ENCODE measurements around the gene IFI27L2. TPM values are rescaled to one million over a fixed set of nuclear protein-coding genes. Genes with fewer than 3 reads are reported as not detected.

IFI27L2 gene
- total RNA-seq, 2 donors from 2014 or later, result 21.5 to 25.8 TPM

DNA sequence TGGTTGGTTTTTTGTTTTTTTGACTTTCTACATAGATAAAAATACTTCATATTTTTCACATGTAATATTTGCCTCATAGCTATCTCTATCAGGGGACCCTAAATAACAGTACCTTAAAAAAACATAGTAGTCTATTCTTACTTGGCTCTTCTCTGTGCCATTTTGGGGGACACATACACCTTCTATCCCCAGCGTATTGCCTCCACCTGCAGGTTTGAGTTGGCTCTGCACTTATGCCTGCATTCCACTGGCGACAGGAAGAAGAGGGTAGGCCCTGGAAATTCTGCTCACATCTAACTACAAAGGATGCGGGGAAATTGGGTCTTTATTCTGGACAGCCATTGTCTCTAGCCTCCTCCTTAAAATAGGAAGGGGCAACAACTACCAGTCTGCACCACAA is 13.8 kb upstream of the IFI27L2 start:
- Mint-ChIP-seq H3K4me3 (no peak overlapping the region), H3K27me3 (peaks cover 5% of the 10 kb centered on the region), H3K27ac (no peak overlapping the region), H3K4me1 (peaks cover 3% of the 10 kb centered on the region), H3K36me3 (ENCODE audit: low read depth) (peaks cover 2% of the 10 kb centered on the region)
- ATAC-seq (no peak), DNase-seq (no peak)
- no peaks in the 10 kb centered on the region for H3K9me3 ChIP-seq (ENCODE audit: control insufficient read depth, low read length, poor library complexity, severe bottlenecking)

GRCh38 chr14:94142836-94143235 is 13.4 kb upstream of the IFI27L2 start:
- Mint-ChIP-seq H3K4me1 (peaks cover 3% of the 10 kb centered on the region), H3K36me3 (ENCODE audit: low read depth) (peaks cover 2% of the 10 kb centered on the region), H3K4me3 (no peak overlapping the region), H3K27me3 (peaks cover 5% of the 10 kb centered on the region), H3K27ac (no peak overlapping the region)
- H3K9me3 ChIP-seq (ENCODE audit: control insufficient read depth, low read length, poor library complexity, severe bottlenecking), result no peaks in the 10 kb centered on the region
- ATAC-seq (no peak), DNase-seq (no peak)

DNA sequence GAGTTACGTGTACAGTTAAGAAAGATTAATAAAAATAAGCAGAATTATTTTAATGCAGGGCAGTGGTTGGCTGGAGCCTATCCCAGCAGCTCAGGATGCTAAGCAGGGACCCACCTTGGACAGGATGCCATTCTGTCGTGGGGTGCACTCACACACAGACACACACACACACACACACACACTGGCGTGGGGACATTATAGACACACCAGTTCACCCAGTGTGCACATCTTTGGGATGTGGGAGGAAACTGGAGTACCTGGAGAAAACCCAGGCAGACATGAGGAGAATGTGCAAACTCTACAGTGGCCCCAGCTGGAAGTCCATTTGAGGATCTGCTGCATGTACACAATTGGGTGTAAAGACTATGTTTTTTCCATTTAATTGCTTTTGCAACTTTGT is 12.8 kb upstream of the IFI27L2 start:
- Mint-ChIP-seq H3K4me1 (peaks cover 3% of the 10 kb centered on the region), H3K4me3 (no peak overlapping the region), H3K27me3 (peaks cover 5% of the 10 kb centered on the region), H3K36me3 (ENCODE audit: low read depth) (peaks cover 2% of the 10 kb centered on the region), H3K27ac (no peak overlapping the region)
- H3K9me3 ChIP-seq (ENCODE audit: control insufficient read depth, low read length, poor library complexity, severe bottlenecking), result no peaks in the 10 kb centered on the region
- ATAC-seq (no peak), DNase-seq (no peak)

GRCh38 chr14:94139421-94139820 is 10.0 kb upstream of the IFI27L2 start:
- H3K27ac Mint-ChIP-seq, result no peak overlapping the region
- H3K4me1 Mint-ChIP-seq, result peaks cover 2% of the 10 kb centered on the region
- DNase-seq (no peak), ATAC-seq (no peak)
- H3K4me3 Mint-ChIP-seq, result no peak overlapping the region
- H3K36me3 Mint-ChIP-seq (ENCODE audit: low read depth), result peaks cover 2% of the 10 kb centered on the region
- no peaks in the 10 kb centered on the region for H3K9me3 ChIP-seq (ENCODE audit: control insufficient read depth, low read length, poor library complexity, severe bottlenecking)
- H3K27me3 Mint-ChIP-seq, result peaks cover 9% of the 10 kb centered on the region

DNA sequence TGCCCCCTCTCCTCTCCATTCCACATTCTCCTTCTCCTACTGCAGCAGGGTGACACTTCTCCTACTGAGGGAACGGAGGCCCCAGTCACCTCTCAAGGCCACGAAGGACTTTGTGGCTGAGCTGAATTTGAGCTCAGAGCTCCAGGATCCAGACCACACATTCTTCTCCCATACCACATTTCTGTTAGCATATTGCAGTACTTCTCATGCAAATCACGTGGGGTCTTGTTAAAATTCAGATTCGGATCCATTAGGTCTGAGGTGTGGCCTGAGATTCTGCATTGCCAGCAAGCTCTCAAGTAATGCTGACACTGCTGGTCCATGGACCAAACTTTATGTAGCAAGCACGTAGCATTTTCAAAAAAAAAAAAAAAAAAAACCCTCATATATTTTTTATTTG is 9.6 kb upstream of the IFI27L2 start:
- DNase-seq (no peak), ATAC-seq (no peak)
- Mint-ChIP-seq H3K4me3 (no peak overlapping the region), H3K4me1 (peaks cover 2% of the 10 kb centered on the region), H3K36me3 (ENCODE audit: low read depth) (peaks cover 2% of the 10 kb centered on the region), H3K27me3 (peaks cover 9% of the 10 kb centered on the region), H3K27ac (no peak overlapping the region)
- no peaks in the 10 kb centered on the region for H3K9me3 ChIP-seq (ENCODE audit: control insufficient read depth, low read length, poor library complexity, severe bottlenecking)

DNA sequence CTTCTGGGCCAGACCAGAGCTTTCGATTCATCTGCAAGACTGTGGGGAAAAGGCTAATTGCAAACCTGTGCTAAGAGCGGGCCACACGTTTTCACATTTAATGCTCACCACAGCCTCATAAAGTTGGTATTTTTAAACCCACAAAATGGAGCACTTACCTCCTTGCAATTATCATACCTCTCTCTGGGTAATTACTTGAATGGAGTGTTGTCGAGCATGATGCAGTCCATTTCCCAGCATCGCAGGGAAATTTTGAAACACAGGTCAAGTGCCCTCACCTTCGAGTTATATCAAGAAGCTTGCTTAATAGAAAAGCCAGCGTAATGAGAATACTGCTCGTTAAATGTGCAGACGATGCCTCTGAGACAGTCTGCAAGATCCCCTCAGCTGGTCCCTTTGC is 8.8 kb upstream of the IFI27L2 start:
- H3K27me3 Mint-ChIP-seq, result peaks cover 9% of the 10 kb centered on the region
- peaks cover 2% of the 10 kb centered on the region for H3K4me1 Mint-ChIP-seq
- DNase-seq (no peak), ATAC-seq (no peak)
- H3K36me3 Mint-ChIP-seq (ENCODE audit: low read depth), result peaks cover 2% of the 10 kb centered on the region
- H3K27ac Mint-ChIP-seq, result no peak overlapping the region
- H3K4me3 Mint-ChIP-seq, result no peak overlapping the region
- H3K9me3 ChIP-seq (ENCODE audit: control insufficient read depth, low read length, poor library complexity, severe bottlenecking), result no peaks in the 10 kb centered on the region

- Mint-ChIP-seq H3K27ac (no peak overlapping the region), H3K4me1 (peaks cover 2% of the 10 kb centered on the region), H3K27me3 (peaks cover 9% of the 10 kb centered on the region), H3K4me3 (no peak overlapping the region), H3K36me3 (ENCODE audit: low read depth) (peaks cover 2% of the 10 kb centered on the region)
- ATAC-seq, result peak; percentile 96
- peak; percentile 57 to 87 (median 65) for DNase-seq
- no peaks in the 10 kb centered on the region for H3K9me3 ChIP-seq (ENCODE audit: control insufficient read depth, low read length, poor library complexity, severe bottlenecking)
Observed at GRCh38 chr14:94136575-94137331, 7.3 kb upstream of the IFI27L2 start.

DNA sequence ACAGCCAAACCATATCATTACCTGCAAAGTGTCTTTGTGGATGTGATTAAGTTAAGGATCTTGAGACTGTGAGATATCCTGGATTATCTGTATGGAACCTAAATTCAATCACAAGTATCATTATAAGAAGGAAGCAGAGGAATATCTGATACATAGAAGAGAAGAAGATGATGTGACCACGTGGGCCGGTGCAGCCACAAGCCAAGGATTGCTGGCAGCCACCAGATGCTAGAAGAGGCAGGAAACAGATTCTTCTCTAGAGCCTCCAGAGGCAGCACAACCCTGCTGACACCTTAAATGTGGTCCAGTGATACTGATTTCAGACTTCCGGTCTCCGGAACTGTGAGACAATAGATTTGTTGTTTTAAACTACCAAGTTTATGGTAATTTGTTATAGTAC is 6.1 kb upstream of the IFI27L2 start:
- peaks cover 9% of the 10 kb centered on the region for H3K27me3 Mint-ChIP-seq
- no peak overlapping the region for H3K4me3 Mint-ChIP-seq
- ATAC-seq, result no peak
- DNase-seq, result no peak
- H3K4me1 Mint-ChIP-seq, result peaks cover 2% of the 10 kb centered on the region
- H3K27ac Mint-ChIP-seq, result no peak overlapping the region
- H3K36me3 Mint-ChIP-seq (ENCODE audit: low read depth), result peaks cover 2% of the 10 kb centered on the region
- H3K9me3 ChIP-seq (ENCODE audit: control insufficient read depth, low read length, poor library complexity, severe bottlenecking), result no peaks in the 10 kb centered on the region

DNA sequence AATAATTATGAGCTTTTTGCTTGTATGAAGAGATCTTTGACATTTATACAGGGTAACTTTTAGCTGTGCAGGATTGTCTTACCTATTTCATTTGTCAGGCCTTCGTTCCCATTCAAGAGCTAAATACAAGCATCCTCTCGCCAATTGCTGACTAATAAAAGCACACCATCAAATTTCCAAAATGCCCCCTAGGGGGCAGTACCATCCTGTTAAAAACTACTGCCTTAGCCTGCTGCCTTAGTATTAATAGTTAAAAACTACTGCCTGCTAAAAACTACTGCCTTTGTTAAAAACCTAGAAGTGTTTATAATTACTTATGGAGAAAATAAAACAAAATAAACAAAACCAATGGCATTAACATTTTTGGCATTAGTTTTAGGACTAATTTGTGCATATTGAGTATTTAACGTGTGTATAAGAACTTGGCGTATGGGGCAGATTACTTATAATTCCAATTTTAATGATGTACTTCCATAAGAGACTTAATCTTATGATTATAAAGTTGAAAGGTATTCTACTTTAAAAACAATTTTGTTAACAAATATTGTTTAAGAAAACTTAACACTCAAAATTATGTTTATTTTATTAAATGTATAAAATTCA is 3.0 kb upstream of the IFI27L2 start:
- H3K4me1 Mint-ChIP-seq, result peaks cover 21% of the 10 kb centered on the region
- DNase-seq, result peak in 2 of 3 donors; percentile 18 to 53
- H3K36me3 Mint-ChIP-seq (ENCODE audit: low read depth), result no peaks in the 10 kb centered on the region
- H3K27me3 Mint-ChIP-seq, result peaks cover 4% of the 10 kb centered on the region
- H3K9me3 ChIP-seq (ENCODE audit: control insufficient read depth, low read length, poor library complexity, severe bottlenecking), result no peaks in the 10 kb centered on the region
- H3K27ac Mint-ChIP-seq, result no peak overlapping the region
- peak; percentile 47 for ATAC-seq
- H3K4me3 Mint-ChIP-seq, result no peak overlapping the region

GRCh38 chr14:94129758-94130414 is 482 bp upstream of the IFI27L2 start:
- Mint-ChIP-seq H3K4me3 (peak overlapping the region; percentile 89), H3K4me1 (peaks cover 19% of the 10 kb centered on the region), H3K36me3 (ENCODE audit: low read depth) (no peaks in the 10 kb centered on the region), H3K27ac (peak overlapping the region; percentile 82), H3K27me3 (no peaks in the 10 kb centered on the region)
- no peaks in the 10 kb centered on the region for H3K9me3 ChIP-seq (ENCODE audit: control insufficient read depth, low read length, poor library complexity, severe bottlenecking)
- DNase-seq, result peak in 1 of 3 donors; percentile 17
- peak; percentile 47 for ATAC-seq

DNA sequence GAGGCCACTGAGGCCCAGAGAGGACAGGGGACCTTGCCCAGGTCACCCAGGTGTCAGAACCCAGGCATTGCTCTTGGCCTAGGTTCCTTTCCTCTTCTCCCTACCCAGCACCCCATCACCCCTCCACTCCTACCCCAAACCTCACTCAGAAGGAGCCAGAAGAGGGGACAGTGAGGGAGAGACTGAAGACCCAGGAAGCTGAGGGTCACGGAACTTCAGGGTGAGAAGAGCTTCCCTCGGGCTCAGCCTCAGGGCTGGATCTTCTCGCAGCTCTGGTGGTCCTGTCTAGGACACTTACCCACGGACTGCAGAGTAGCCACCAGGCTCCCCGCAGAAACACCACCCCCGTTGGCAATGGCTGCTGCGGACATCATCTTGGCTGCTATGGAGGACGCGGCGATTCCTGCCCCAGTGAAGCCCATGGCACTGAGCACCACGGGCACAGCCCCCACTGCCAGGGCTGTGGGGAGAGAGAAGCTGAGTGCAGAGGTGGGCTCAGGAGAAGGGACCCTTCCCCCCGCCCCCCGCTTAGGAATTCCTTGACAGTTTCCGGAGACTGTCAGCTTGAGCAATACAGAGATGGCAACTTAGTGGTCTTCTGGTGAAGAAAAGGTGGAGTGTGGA is 1.1 kb downstream of the IFI27L2 start:
- no peaks in the 10 kb centered on the region for H3K27me3 Mint-ChIP-seq
- H3K4me3 Mint-ChIP-seq, result peak overlapping the region; percentile 89
- H3K27ac Mint-ChIP-seq, result no peak overlapping the region
- DNase-seq, result no peak
- peaks cover 19% of the 10 kb centered on the region for H3K4me1 Mint-ChIP-seq
- H3K9me3 ChIP-seq (ENCODE audit: control insufficient read depth, low read length, poor library complexity, severe bottlenecking), result no peaks in the 10 kb centered on the region
- no peaks in the 10 kb centered on the region for H3K36me3 Mint-ChIP-seq (ENCODE audit: low read depth)
- ATAC-seq, result no peak

DNA sequence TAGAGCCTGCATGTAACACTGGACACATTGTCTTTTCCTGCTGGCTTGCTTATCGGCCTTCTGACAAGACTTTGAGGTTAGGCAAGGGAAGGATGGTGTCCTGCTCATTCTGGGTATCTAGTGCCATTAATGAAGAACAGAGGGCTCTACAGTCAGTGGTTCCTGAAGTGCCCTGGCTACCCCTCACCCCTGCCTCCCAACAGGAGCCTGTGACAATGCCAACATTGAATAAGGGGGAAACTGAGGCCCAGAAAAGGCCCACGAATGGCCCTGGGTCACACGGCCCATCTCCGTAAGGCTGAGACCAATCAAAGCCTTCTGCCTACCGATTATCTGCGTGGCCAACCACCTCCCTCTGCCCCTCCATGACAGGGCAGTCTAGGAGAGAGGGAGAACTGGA is 2.1 kb downstream of the IFI27L2 start:
- Mint-ChIP-seq H3K4me3 (peak overlapping the region; percentile 15), H3K4me1 (peaks cover 19% of the 10 kb centered on the region), H3K27me3 (no peaks in the 10 kb centered on the region), H3K36me3 (ENCODE audit: low read depth) (no peaks in the 10 kb centered on the region), H3K27ac (peak overlapping the region; percentile 71)
- no peaks in the 10 kb centered on the region for H3K9me3 ChIP-seq (ENCODE audit: control insufficient read depth, low read length, poor library complexity, severe bottlenecking)
- ATAC-seq (no peak), DNase-seq (no peak)

DNA sequence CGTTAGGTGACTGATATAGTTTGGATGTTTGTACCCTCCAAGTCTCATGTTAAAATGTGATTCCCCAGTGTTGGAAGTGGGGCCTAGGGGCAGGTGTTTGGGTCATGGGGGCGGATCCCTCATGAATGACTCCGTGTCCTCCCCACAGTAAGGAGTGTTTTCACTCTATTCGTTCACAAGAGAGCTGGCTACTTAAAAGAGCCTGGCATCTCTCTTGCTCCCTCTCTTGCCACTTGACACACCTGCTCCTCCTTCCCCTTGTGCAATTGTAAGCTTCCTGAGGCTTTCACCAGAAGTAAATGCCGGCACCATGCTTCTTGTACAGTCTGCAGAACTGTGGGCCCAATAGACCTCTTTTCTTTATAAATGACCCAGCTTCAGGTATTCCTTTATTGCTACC is 2.6 kb downstream of the IFI27L2 start:
- H3K4me3 Mint-ChIP-seq, result peak overlapping the region; percentile 15
- no peaks in the 10 kb centered on the region for H3K9me3 ChIP-seq (ENCODE audit: control insufficient read depth, low read length, poor library complexity, severe bottlenecking)
- H3K4me1 Mint-ChIP-seq, result peaks cover 19% of the 10 kb centered on the region
- ATAC-seq (no peak), DNase-seq (no peak)
- H3K36me3 Mint-ChIP-seq (ENCODE audit: low read depth), result no peaks in the 10 kb centered on the region
- H3K27me3 Mint-ChIP-seq, result no peaks in the 10 kb centered on the region
- peak overlapping the region; percentile 71 for H3K27ac Mint-ChIP-seq
